ENCODE measurements around the gene CCDC185.
"Not testable (repeated sequence)": the region's sequence is repeated elsewhere in the genome, so short reads cannot be mapped to it uniquely, and the experiment has no call there.

Gene CCDC185

DNA sequence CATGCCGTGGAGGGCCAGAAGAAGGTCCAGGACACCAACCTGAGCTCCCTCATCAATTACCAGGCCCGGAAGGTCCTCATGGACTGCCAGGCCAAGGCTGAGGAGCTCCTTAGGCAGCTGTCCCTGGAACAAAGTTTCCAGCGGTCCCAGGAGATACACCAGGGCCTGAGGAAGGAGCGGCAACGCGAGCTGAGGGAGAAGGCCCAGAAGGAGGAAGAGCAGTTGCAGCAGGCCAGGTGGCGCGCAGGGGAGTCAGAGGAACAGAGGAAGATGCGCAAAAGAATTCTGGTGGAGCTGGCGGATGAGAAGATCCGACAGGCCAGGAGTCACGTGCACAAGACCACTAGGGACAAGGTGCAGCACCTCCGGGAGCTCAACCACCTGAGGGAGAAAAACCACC, 1.5 kb downstream of the CCDC185 start:
- no peak for DNase-seq (ENCODE audit: low spot score)

DNA sequence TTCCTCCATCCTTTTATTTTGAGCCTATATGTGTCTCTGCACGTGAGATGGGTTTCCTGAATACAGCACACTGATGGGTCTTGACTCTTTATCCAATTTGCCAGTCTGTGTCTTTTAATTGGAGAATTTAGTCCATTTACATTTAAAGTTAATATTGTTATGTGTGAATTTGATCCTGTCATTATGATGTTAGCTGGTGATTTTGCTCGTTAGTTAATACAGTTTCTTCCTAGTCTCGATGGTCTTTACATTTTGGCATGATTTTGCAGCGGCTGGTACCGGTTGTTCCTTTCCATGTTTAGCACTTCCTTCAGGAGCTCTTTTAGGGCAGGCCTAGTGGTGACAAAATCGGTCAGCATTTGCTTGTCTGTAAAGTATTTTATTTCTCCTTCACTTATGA, 6.2 kb downstream of the CCDC185 start:
- DNase-seq (ENCODE audit: low spot score): not testable (repeated sequence)

DNA sequence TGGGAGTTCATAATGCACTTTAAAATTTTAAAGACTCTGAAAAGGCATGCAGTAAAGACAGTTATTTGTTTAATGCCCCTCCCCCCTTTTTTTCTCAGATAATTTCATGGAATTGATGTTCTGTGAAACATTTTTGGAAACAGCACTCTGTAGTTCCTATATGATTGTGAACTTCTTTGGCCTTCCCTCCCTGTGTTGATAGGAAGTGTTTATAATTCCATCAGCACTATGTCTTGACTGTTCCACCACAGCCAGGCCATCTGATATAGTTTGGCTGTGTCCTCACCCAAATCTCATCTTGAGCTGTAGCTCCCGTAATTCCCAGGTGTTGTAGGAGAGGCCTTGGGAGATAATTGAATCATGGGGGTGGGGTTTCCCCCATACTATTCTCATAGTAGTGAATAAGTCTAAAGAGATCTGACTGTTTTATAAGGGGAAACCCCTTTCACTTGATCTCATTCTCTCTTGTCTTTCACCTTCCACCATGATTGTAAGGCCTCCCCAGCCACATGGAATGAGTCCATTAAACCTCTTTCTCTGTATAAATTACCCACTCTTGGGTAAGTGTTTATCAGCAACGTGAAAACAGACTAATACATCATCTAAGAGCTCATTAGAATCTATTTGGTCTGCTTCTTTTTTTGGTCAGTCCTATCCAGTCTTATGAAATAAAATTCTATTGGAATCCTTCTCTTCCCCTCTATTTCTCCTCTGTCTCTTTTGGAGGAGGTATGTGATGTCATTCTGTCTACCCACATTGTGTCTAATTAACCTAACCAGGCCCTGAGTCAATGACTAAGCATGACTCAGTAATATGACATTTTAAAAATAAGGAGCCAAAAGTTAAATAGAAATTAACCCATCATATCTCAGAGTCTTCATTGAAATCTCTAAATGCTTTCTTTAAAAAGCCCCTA, 8.9 kb downstream of the CCDC185 start:
- DNase-seq (ENCODE audit: low spot score): peak; percentile 63

DNA sequence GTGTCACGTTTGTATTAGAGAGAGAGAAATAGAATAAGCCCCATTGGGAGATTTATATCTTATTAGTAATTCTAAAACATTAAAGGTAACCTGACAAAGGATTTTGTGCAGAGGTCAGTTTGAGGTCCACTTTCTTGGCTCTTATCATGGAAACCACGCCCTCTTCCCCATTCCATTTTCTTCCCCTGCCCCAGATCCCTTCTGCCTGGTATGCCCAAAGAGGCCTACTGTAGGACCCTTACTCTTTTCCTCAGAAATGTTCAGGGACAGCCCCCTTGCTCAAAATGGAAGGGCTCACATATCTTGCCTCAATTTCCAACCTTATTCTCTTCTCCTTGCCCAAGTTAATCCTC, 9.6 kb downstream of the CCDC185 start:
- DNase-seq (ENCODE audit: low spot score): no peak

DNA sequence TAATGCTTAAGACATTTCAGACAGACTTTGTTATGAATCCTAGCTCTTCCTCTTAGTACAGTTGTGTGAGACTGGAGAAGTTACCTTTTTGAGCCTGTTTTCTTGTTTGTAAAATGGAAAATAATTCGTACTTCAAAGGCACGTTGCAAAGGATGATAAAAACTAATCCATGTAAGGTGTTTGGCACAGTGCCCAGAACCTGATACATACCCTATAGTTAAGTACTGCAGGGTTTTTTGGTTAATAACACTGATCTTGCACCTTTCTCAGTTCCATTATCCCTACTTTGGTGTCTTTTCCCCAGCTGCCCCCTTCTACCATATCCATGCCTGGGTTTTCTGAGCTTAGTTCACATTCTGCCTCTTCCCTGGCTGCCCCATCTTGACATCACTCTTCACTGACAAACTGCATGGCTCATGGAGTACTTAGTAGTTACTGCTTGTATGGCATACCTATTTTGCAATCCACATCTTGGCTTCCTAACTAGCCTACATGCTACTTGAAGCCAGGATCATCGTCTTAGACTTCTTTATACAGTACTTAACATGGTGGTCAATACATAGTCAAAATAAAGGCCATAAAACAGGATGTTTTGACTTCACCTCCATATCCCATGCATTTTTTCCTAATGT, 10.1 kb downstream of the CCDC185 start:
- DNase-seq (ENCODE audit: low spot score): no peak

DNA sequence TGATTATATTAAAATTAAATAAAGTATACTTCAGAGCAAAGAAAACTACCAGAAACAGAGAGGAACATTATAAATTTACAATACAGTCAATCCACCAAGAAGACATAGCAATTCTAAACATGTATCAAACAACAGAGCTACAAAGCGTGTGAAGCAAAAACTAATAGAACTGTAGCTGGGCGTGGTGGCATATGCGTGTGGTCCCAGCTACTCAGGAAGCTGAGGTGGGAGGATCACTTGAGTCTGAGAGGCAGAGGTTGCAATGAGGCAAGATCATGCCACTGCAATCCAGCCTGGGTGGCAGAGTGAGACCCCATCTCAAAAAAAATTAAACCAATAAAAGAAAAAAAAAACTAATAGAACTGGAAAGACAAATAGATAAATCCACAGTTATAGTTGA, 12.3 kb downstream of the CCDC185 start:
- no peak for DNase-seq (ENCODE audit: low spot score)

DNA sequence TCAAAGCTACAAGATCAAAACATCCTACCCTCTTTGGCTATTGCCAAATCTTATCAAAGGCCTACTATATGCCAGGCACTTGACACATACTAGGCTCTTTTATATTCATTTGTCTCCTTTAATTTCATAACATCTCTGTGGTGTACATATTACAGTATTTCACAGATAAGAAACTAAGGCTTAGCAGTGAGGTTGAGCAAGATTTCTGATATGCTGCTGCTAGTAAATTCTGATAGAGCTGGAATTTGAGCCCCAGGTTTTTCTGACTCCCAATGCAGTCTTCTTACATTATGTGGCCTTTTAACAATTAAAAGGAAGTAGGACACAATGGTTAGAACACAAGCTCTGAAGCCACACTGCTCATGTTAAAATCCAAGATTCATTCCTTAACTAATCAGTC, 16.8 kb downstream of the CCDC185 start:
- DNase-seq (ENCODE audit: low spot score): no peak

DNA sequence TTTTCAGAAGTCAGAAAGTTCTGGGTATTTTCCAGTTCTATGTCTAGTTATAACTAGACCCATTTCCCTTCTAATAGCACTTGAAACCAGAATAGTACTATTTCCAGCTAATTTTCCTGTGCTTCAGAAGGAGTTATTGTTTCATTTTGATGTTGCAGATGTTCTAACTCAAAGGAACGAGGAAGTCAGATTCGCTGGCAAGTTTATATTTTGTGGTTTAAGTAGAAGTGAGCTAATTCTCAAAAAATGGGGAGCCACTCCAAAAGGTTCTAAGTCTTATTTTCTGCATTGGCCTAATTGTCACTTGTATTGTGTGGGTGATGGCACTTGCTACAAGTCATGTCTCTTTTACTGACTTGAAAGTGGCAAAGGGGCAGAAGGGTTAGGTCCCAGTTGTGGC, 18.1 kb downstream of the CCDC185 start:
- peak; percentile 30 for DNase-seq (ENCODE audit: low spot score)

DNA sequence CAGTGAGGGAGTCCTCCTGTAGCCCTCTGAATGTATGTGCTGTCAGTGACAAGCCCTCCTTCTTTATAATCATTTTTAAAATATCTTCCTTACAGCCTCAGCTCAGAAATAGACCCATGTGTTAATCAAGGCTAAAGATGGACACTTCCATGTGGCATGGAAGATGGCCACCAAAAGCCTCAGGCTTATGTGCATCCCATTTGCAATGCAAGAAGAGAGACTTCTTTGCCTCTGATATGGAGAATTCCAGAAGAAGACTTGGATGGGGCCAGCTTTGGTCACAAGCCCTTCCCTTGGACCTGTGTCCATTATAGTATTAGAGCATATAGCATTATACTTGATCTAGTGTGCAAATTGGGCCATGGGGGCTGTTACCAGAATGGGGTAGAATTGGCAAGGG, 18.5 kb downstream of the CCDC185 start:
- no peak for DNase-seq (ENCODE audit: low spot score)

DNA sequence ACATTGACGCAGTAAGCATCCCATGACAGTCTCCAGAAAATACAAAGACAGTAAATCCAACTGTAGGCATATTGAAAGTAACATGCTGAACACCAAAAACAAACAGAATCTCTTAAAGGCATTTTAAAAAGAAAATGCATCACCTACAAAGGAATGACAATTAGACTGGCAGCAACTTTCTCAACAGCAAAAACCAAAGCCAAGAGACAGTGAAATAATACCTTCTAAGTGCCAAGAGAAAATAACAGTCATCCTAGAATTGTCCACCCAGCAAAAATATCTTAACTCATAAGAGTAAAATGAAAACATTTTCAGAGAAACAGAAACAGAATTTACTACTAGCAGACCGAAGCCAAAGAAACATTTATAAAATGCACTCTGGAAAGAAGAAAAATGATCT, 20.0 kb downstream of the CCDC185 start:
- no peak for DNase-seq (ENCODE audit: low spot score)

DNA sequence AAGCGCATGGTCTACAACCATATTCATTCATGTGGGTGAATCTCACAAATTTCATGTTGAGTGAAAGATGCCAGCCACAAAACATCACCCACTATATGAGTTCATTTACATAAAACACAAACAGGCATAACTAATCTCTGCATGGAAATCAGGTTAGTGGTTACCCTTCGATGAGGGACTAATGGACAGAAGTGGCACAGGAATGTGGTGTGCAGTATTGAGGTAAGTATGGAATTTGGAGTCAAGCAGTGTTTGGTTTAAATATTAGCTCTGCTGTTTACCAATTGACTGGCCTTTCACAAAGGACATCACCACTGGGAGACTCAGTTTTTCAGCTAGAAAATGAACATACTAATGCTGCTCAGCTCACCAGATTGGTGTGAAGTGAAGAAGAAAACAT, 24.2 kb downstream of the CCDC185 start:
- DNase-seq (ENCODE audit: low spot score): no peak

DNA sequence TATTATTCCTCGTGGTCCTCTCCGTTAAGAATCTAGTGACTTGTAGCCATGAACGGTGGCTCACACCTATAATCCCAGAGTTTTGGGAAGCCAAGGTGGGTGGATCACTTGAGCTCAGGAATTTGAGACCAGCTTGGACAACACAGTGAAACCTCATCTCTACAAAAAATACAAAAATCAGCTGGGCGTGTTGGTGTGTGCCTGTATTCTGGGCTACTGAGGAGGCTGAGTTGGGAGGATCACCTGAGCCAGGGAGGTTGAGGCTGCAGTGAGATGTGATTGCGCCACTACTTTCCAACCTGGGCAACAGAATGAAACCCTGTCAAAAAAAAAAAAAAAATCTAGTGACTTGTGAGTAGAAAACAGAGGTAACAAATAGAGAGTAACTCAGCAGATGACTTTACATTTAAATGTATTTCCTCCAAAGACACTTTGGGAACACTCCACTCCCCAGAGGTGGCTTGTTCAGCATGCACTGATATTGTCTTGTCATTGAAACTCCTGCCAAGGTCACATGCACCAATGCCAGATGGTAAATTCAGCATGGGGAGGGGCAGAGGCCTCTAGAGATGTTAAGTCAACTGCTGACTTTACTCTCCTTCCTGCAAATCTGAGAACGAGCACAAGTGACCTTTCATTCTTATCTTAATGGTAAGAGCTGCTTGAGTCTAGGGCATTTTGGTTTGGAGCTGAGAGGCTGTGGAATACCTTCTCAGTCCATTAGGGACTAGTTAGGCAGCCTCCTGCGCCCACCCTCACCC, 24.9 kb downstream of the CCDC185 start:
- DNase-seq (ENCODE audit: low spot score): no peak

DNA sequence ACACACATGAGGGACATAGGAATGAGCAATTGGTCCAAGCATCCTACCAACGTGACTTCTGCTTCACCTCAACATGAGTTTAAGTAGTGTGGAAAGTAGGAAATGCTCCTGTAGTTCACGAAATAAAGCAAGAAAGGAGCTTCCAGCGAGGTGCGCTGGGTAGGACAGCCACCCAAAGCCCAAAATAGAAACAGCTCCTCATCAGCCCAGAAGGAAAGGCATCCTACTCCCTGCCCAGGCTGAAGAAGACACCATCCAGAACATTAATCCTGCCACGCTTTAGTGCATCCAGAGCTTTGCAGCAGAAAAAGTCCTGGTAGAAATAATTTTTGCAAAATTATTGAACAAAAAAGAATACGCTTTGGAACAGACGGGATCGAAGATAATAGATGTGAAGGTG, 25.9 kb downstream of the CCDC185 start:
- DNase-seq (ENCODE audit: low spot score): no peak

DNA sequence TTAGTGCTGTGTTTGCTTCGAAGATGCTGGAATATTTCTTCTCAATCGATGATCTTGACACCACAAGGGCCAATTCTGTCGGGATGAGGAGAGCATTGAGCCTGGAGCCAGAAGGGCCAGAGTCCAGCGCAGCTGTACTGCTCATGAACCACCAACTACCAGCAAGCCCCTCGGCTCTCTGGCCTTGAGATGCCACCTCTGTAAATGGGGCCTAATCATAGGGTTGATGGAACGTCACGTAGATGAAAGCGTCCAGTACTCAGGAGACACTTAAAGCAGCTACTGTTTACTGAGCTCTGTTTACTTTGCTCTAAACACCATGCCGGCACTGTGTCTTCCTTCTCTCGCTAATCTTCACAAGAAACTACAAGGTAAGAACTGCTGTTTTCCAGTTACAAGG, 26.3 kb downstream of the CCDC185 start:
- no peak for DNase-seq (ENCODE audit: low spot score)

DNA sequence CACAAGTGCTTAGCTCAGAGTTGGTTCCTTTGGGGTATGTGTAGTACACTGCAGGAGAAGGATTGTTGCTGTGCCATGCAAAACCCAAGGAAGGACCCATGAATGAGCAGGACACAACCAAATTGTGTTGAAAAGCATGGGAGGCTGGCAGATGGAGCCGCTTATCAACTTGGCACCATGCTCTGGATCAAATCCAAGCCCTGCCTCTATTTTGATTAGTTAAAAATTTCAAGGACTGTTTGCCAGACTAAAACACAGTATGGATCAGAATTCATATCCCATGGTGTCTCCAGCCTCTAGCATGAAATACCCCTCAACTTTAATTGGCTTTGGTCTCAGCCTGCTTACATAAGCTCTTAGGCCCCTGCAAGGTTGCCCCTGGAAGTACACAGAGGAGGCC, 27.8 kb downstream of the CCDC185 start:
- DNase-seq (ENCODE audit: low spot score): no peak

DNA sequence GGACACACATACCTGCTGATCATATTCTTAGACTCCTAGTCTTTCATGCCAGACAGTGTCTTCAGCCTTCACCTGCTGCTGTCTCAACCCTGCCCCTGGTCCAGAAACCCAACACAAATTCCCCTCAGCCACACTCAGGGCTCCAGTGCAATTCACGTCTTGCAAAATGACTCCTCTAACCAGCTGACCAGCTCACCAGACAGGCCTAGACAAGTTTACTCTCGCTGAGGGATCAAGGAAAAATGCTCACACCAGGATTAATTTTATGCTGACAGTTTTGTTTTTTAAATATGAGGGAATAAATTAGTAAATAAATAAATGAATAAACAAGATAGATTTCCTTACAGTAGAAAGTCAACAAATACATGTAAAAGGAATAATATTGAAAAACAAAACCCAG, 28.5 kb downstream of the CCDC185 start:
- DNase-seq (ENCODE audit: low spot score): no peak

DNA sequence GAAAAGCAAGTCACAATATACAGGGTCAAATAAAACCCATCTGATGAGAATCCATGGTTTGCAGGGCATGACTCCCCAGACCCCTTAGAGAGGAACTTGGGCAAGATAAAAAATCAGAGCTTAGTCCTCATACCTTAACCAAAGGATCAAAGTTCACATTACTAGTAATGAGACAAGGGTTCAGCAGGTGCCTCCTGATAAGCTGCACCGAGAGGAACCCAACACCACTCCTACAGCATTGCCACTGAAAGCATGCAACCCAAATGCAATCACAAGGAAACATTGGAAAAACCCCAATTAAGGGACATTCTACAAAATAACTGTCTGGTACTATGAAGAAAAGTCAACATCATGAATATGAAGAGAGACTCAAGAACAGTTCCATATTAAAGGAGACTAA, 29.7 kb downstream of the CCDC185 start:
- no peak for DNase-seq (ENCODE audit: low spot score)

DNA sequence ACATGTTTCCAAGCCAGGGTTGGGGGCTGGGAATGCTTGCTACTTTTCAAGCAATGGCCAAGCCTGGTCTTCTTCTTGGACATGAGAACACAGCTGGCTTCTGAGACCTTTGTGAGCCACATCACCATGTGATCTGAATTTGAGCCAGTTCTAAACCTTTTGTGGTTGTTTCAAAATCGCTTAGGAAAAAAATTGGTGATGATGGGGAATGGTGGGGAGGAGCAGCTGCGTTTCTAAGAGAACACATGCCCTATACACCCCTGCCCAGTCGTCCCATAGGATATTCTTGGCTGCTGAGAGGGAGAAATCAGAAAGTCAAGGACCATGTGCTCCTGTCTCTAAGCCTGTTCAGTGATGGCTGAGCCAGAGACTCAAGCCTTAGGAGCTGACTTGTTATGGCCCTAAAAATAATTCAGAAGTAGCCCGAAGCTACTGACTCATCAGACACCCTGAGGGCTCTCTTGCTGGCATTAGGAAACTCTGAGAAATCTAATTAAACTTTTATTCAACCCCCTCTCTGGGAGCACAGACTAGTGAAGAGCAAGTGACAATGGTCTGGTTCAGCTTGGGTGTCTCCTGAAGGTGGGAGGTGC, 30.5 kb downstream of the CCDC185 start:
- no peak for DNase-seq (ENCODE audit: low spot score)

DNA sequence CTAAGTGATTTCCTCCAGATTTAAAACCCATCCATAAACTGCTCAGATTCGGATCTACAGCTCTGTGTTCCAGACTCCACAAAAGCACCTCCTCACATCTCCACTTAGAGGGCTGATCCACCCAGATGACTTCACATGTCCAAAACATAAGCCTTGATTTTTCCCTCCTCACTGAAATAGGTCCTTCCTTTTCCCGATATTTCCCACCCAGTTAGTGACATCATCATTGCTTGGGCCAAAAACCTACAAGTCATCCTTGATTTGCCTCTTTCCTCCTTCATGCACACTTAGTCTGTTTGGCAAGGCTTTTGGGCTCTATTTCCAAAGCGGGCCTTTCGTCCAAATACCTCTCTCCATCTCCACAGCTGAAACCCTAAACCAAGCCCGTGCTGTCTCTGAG, 32.3 kb downstream of the CCDC185 start:
- no peak for DNase-seq (ENCODE audit: low spot score)

DNA sequence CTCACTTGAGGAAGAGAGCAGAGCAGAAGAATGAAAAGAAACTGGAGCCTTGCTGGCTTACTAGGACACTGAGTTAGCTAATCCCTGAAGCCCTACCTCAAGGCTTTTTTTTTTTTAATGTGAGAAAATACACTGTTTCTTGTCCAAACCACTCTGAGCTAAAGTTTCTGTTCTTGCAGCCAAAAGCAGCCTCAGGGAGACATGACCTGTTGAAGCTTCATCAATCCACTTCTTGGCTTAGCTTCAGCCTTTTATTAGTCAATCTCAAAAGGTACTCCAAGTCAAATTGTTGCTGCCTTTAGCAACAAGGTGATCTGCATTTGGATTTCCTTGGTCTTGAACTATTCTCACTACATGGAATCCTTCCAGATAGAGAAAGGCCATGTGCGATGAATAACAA, 33.7 kb downstream of the CCDC185 start:
- no peak for DNase-seq (ENCODE audit: low spot score)

DNA sequence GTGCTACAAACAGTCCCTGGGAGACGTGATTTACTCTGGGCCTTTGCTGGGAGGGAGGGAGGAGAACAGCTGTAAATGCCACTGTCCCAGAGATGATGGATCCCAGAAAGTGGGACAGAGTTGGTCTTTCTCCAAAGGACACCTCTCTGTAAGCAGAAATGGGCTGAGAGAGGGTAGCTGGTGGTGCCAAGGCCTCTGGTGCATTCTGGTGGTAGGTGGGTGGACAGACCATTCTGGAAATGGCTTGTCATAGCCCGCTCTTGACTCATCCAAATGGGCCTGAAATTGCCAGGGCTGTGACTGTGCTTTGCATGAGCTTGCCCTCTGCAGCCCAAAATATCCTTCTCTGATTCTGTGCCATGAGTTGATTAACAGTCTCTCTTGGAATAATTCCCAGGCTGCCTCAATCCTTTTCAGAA, 36.1 kb downstream of the CCDC185 start:
- DNase-seq (ENCODE audit: low spot score): no peak

DNA sequence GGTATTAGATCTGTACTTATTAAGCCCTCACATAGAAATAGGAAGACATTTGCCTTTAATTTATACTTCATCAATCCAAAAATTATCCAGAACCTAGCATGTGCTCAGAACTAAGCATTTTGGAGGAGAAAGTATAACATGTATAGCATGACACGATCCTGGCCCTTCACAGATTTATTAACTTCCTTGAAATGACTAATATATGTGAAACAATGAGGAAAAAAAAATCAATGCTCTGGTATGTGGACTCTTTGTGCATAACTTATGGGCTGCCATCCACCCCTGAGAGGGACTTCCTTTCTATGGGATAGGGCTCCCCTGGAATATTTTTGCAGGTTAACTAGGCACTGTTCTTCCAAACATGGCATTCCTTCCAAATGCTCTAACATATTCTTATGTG, 36.6 kb downstream of the CCDC185 start:
- DNase-seq (ENCODE audit: low spot score): no peak

DNA sequence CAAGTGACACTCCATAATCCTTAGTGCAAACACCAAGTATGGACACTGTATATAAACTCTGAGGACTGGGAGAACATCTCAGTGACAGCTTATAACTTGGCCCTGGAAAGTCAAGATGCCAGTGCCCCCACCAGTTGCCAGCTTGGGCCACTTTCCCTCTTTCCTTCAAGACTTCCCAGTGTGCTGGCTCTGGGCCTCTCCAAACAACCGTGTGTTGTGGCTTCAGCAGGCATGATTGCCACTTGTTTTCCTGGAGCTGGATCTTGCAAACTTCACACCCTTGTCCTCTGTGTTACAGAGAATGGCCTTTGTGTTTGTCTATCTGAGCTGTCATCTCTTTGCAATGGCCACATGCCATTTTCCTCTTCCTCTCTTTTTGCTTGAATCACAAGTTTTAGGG, 37.0 kb downstream of the CCDC185 start:
- DNase-seq (ENCODE audit: low spot score): no peak

Measured in hepatic stellate cell (primary cell).